K562 treated with DMSO at 1 percent for 4 hours (cell line): Measurements from ENCODE around the gene ADCY1. TPM values are rescaled to one million over a fixed set of nuclear protein-coding genes. Genes with fewer than 3 reads are reported as not detected.

ENCODE experiments used
- total RNA-seq: library from RNA; unstranded; fragments of 300-600 nt; gene quantifications from 2 replicates; pipeline ENCODE4 v1.2.3, GENCODE V29; 2022; ENCODE audit not compliant: insufficient read depth

Gene ADCY1
- total RNA-seq: not detected in 2 replicates

GRCh38 chr7:45573661-45574415, at the start of gene ADCY1:
Gene ADCY1 (plus strand): TSS chr7:45574368. CDS start chr7:45574544, 176 bp downstream.

